ENCODE results near the gene TPRA1. TPM values are rescaled to one million over a fixed set of nuclear protein-coding genes. Genes with fewer than 3 reads are reported as not detected.
A peak's percentile ranks its signal among the peaks of the same experiment; 100 is the strongest.

TPRA1 gene
- total and polyA plus RNA-seq, 12 donors, result 13.5 to 65.6 (median 46.4) TPM

DNA sequence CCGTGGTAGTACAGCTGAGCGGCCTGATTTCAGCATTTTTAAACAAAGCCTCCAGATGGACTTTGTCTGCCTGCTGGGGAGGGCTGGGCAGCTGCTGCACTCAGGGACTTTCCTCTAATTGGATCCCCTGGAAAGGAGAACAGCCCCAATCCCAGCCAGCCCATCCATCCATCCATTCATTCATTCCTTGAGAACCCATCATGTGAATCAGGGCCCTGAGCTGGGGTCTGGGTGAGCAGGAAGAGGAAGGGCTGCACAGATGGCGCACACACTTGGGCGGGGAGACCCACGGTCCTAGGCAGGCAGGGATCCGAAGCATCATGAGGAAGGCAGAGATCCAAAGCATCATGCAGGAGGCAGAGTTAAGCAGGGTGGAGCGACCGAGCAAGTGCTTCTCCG, 45.7 kb downstream of the TPRA1 start:
- Histone ChIP-seq H3K4me1 (replicated peaks in 1 of 2) (peaks cover 4 to 11% of the 10 kb centered on the region in 2 donors), H3K27ac (no peak overlapping the region), H3K36me3 (replicated peaks in 1 of 2) (no peaks in the 10 kb centered on the region), H3K27me3 (no peaks in the 10 kb centered on the region), H3K9me3 (replicated peaks in 1 of 3) (no peaks in the 10 kb centered on the region), H3K4me3 (no peak overlapping the region)
- intact Hi-C loops (cut with DNase I), result loop anchor here (5.0 to 10.0 kb wide), 5 partner anchors 793 to 1023 kb away; partner anchors contain the start of gene CHST13 (in 2 of the 2)
- 78 to 90% (median 86%) methylated on average over 9 of the region's 9 CpGs for WGBS, 4 donors
- TF ChIP-seq, protein P1, sequence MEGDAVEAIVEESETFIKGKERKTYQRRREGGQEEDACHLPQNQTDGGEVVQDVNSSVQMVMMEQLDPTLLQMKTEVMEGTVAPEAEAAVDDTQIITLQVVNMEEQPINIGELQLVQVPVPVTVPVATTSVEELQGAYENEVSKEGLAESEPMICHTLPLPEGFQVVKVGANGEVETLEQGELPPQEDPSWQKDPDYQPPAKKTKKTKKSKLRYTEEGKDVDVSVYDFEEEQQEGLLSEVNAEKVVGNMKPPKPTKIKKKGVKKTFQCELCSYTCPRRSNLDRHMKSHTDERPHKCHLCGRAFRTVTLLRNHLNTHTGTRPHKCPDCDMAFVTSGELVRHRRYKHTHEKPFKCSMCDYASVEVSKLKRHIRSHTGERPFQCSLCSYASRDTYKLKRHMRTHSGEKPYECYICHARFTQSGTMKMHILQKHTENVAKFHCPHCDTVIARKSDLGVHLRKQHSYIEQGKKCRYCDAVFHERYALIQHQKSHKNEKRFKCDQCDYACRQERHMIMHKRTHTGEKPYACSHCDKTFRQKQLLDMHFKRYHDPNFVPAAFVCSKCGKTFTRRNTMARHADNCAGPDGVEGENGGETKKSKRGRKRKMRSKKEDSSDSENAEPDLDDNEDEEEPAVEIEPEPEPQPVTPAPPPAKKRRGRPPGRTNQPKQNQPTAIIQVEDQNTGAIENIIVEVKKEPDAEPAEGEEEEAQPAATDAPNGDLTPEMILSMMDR (IDR thresholded peaks at IDR 0.05), result no peak
- no peak for DNase-seq

DNA sequence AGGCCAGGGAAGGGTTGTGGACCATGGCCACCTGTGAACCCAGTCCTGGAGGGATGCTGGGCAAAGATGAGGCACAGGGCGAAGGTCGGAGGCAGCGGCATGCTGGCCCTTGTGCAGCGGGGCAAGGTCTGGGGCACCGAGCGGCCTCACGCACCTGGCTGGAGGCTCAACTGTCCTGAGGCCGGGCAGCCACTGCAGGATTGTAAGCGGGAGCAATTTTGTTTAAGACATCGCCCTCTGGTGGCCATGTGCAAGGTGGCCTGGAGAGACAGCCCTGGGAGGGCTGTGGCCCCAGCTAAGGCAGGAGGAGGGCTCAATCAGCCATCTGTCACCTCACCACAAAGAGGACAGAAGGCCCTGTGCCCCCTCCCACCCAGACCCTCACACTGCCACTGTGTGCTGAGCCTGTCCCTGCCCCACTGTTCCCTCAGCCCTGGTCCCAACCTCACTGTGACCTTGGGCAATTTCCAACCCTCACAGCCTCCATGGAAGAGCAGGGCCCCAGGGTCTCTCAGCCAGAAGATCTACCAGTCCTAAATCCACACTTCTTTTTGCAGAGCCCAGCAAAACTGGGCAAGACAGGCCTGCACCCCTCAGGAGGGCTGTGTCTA, 46.2 kb downstream of the TPRA1 start:
- 16 to 53% (median 32%) methylated on average over 3 to 10 of the region's 10 CpGs for WGBS, 4 donors
- Histone ChIP-seq H3K36me3 (replicated peaks in 1 of 2) (no peaks in the 10 kb centered on the region), H3K4me1 (replicated peaks in 1 of 2) (peaks cover 4 to 11% of the 10 kb centered on the region in 2 donors), H3K4me3 (no peak overlapping the region), H3K27me3 (no peaks in the 10 kb centered on the region), H3K9me3 (replicated peaks in 1 of 3) (no peaks in the 10 kb centered on the region), H3K27ac (no peak overlapping the region)
- TF ChIP-seq, protein P1 (IDR thresholded peaks at IDR 0.05), result peak; percentile 62 to 83 (median 73)
- TF ChIP-seq POLR2A (IDR thresholded peaks at IDR 0.05), result no peak
- intact Hi-C loops (cut with DNase I), result loop anchor here (5.0 to 10.0 kb wide), 4 partner anchors 867 to 1022 kb away; partner anchors contain the start of gene CHST13 (in 2 of the 2)
- DNase-seq, result peak; percentile 65 to 90 (median 81)

DNA sequence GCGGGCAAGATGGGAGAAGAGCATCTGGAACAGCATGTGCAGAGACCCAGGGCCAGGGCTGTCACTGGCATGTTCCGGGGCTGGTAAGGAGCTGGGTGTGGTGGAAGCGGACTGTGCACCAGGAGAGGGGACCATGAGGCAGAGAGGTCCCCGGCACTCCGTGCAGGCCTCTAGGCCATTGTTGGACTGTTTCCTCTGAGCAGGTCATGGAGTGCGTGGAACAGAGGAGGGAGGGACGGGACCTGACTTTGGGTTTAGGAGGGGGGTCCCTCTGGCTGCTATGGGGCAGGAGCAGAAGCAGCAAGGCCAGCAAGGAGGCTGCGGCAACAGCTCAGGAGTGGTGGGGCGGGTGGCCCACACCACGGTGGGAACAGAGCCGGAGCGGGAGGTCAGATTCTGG, 47.1 kb downstream of the TPRA1 start:
- H3K4me3 ChIP-seq, result no peak overlapping the region
- WGBS, 4 donors, result 82 to 93% (median 91%) methylated on average over 12 of the region's 12 CpGs
- intact Hi-C loops (cut with DNase I), result loop anchor here (5.0 to 10.0 kb wide), 4 partner anchors 866 to 1021 kb away; partner anchors contain the start of gene CHST13 (in 2 of the 2)
- TF ChIP-seq POLR2A (IDR thresholded peaks at IDR 0.05), result no peak
- TF ChIP-seq, protein P1 (IDR thresholded peaks at IDR 0.05), result no peak
- H3K27me3 ChIP-seq, result no peaks in the 10 kb centered on the region
- H3K9me3 ChIP-seq (replicated peaks in 1 of 3), result no peaks in the 10 kb centered on the region
- DNase-seq, result no peak
- peaks cover 4 to 11% of the 10 kb centered on the region in 2 donors for H3K4me1 ChIP-seq (replicated peaks in 1 of 2)
- no peak overlapping the region for H3K27ac ChIP-seq
- H3K36me3 ChIP-seq (replicated peaks in 1 of 2), result no peaks in the 10 kb centered on the region

GRCh38 chr3:127542441-127542952, 48.0 kb downstream of the TPRA1 start:
- Histone ChIP-seq H3K27me3 (no peaks in the 10 kb centered on the region), H3K4me1 (replicated peaks in 1 of 2) (peaks cover 0 to 10% of the 10 kb centered on the region in 2 donors), H3K4me3 (no peak overlapping the region), H3K36me3 (replicated peaks in 1 of 2) (no peaks in the 10 kb centered on the region), H3K27ac (no peak overlapping the region), H3K9me3 (replicated peaks in 1 of 3) (no peaks in the 10 kb centered on the region)
- 87 to 95% (median 91%) methylated on average over 8 to 14 of the region's 14 CpGs for WGBS, 4 donors
- TF ChIP-seq POLR2A (IDR thresholded peaks at IDR 0.05), result no peak
- TF ChIP-seq, protein P1 (IDR thresholded peaks at IDR 0.05), result no peak
- intact Hi-C loops (cut with DNase I), result loop anchor here (5.0 to 10.0 kb wide), 4 partner anchors 865 to 1020 kb away; partner anchors contain the start of gene CHST13 (in 2 of the 2)
- no peak for DNase-seq

All from adrenal gland (tissue), 12 donors.